HepG2 (cell line): ENCODE data around the gene CTXN1. TPM values are rescaled to one million over a fixed set of nuclear protein-coding genes. Genes with fewer than 3 reads are reported as not detected.

Experiments
- AFF4 ChIP-seq: sonication (generic); formaldehyde crosslinking; IDR thresholded peaks from 2 replicates; pipeline ENCODE4 v1.4.0; 2020; ENCODE audit warnings: missing genetic modification reagents
- ATF7 ChIP-seq, 2 experiments: fragments of 450-650 bp in 1 of 2; sonication (generic) in 1 of 2; formaldehyde crosslinking in 1 of 2; IDR thresholded peaks; 2 replicates each; pipeline versions ENCODE4 v1.4.0 to v1.6.1; 2016 to 2020; ENCODE audit warnings: antibody characterized with exemption in 1 of 2, mild to moderate bottlenecking in 1 of 2, missing genetic modification reagents in 1 of 2
- FOSL1 ChIP-seq: sonication (generic); formaldehyde crosslinking; IDR thresholded peaks from 2 replicates; pipeline ENCODE4 v1.9.0; 2021; ENCODE audit warnings: missing genetic modification reagents, borderline replicate concordance
- KLF15 ChIP-seq: sonication (generic); formaldehyde crosslinking; IDR thresholded peaks from 2 replicates; pipeline ENCODE4 v1.8.1; 2023; ENCODE audit warnings: borderline replicate concordance, mild to moderate bottlenecking, inconsistent platforms, missing genetic modification reagents, mixed read lengths
- KLF6 ChIP-seq: IDR thresholded peaks from 2 replicates; pipeline ENCODE4 v1.8.0; 2016; ENCODE audit warnings: missing biosample characterization, missing genetic modification reagents
- LRRFIP1 ChIP-seq: sonication (generic); formaldehyde crosslinking; conservative IDR thresholded peaks from 2 replicates; pipeline ENCODE4 v1.4.0; 2020; ENCODE audit warnings: missing genetic modification reagents
- PHF8 ChIP-seq: sonication (generic); formaldehyde crosslinking; IDR thresholded peaks from 2 replicates; pipeline ENCODE4 v1.5.0; 2020; ENCODE audit warnings: missing genetic modification reagents
- PRMT3 ChIP-seq: sonication (generic); formaldehyde crosslinking; IDR thresholded peaks from 2 replicates; pipeline ENCODE4 v1.8.1; 2022; ENCODE audit warnings: low read depth, mild to moderate bottlenecking, moderate library complexity, missing genetic modification reagents, borderline replicate concordance
- RBFOX2 ChIP-seq: fragments of 200-400 bp; formaldehyde crosslinking; IDR thresholded peaks from 2 replicates; pipeline ENCODE4 v1.6.1; 2017; ENCODE audit warnings: low read depth, mild to moderate bottlenecking, low read length
- TRAFD1 ChIP-seq: sonication (generic); formaldehyde crosslinking; IDR thresholded peaks from 2 replicates; pipeline ENCODE4 v1.5.1; 2020; ENCODE audit warnings: missing genetic modification reagents, mild to moderate bottlenecking, borderline replicate concordance
- UBTF ChIP-seq: sonication (generic); formaldehyde crosslinking; IDR thresholded peaks from 2 replicates; pipeline ENCODE4 v1.4.0; 2020; ENCODE audit warnings: mild to moderate bottlenecking, missing genetic modification reagents
- ZBTB3 ChIP-seq: sonication (generic); formaldehyde crosslinking; IDR thresholded peaks from 2 replicates; pipeline ENCODE4 v1.4.0; 2020; ENCODE audit warnings: low read depth, mild to moderate bottlenecking, moderate library complexity, missing genetic modification reagents, borderline replicate concordance
- ZMYM2 ChIP-seq: sonication (generic); formaldehyde crosslinking; IDR thresholded peaks from 2 replicates; pipeline ENCODE4 v1.8.0; 2022; ENCODE audit warnings: mild to moderate bottlenecking, missing genetic modification reagents
- ZNF616 ChIP-seq: sonication (generic); formaldehyde crosslinking; IDR thresholded peaks from 2 replicates; pipeline ENCODE4 v1.5.0; 2020; ENCODE audit warnings: low read depth, mild to moderate bottlenecking, missing genetic modification reagents
- ZNF660 ChIP-seq: sonication (generic); formaldehyde crosslinking; IDR thresholded peaks from 2 replicates; pipeline ENCODE4 v1.5.1; 2020; ENCODE audit warnings: mild to moderate bottlenecking, low read depth, missing genetic modification reagents, borderline replicate concordance
- ZNF737 ChIP-seq: sonication (generic); formaldehyde crosslinking; IDR thresholded peaks from 2 replicates; pipeline ENCODE4 v1.5.0; 2020; ENCODE audit warnings: missing genetic modification reagents, mild to moderate bottlenecking, borderline replicate concordance
- ZNF792 ChIP-seq: IDR thresholded peaks from 2 replicates; pipeline ENCODE4 v1.6.1; 2016
- ZSCAN21 ChIP-seq: sonication (generic); formaldehyde crosslinking; IDR thresholded peaks from 2 replicates; pipeline ENCODE4 v1.8.0; 2022; ENCODE audit warnings: mild to moderate bottlenecking, missing genetic modification reagents, moderate library complexity, borderline replicate concordance
- ZSCAN30 ChIP-seq: sonication (generic); formaldehyde crosslinking; IDR thresholded peaks from 2 replicates; pipeline ENCODE4 v1.5.0; 2020; ENCODE audit warnings: mild to moderate bottlenecking, missing genetic modification reagents
- polyA plus RNA-seq, 8 experiments: library from polyadenylated mRNA; depleted of rRNA in 3 of 8; stranded (reverse) in 7 of 8; unstranded in 1 of 8; fragments of >200 nt; fragmentation: Illumina TruSeq in 4 of 8; extraction: Trizol in 4 of 8; gene quantifications; 2 replicates each; pipeline versions ENCODE4 v1.2.1 to v1.2.3, GENCODE V29; 2011 to 2016; ENCODE audit warnings: low read depth in 4 of 8, missing spikeins in 1 of 8, mixed read lengths in 1 of 8; ENCODE audit not compliant: insufficient read depth in 1 of 8
- total RNA-seq, 5 experiments: library from RNA; depleted of rRNA; stranded (reverse); fragments of >200 nt; fragmentation: Illumina TruSeq; extraction: Trizol; gene quantifications; 2 replicates each; pipeline ENCODE4 v1.2.3, GENCODE V29; 2016; ENCODE audit warnings: low read depth in 1 of 5

Gene CTXN1
- total and polyA plus RNA-seq, 2 of the 13 experiments (the other 11 are each of a cell fraction or from before 2014, with no cell fraction given): 0.11 TPM; not detected in 1

- TF ChIP-seq AFF4 (CRISPR knock-in tag): no peak
- TF ChIP-seq PRMT3 (CRISPR knock-in tag): peak; percentile 76
- peak; percentile 74 for TF ChIP-seq ZNF792 (CRISPR knock-in tag)
- TF ChIP-seq ZMYM2 (CRISPR knock-in tag): no peak
- TF ChIP-seq TRAFD1 (CRISPR knock-in tag): no peak
- peak; percentile 17; the same call in 1 of the 2 replicates for TF ChIP-seq UBTF (CRISPR knock-in tag)
- TF ChIP-seq ATF7 (IDR thresholded peaks at IDR 0.05): no peak
- TF ChIP-seq ATF7 (CRISPR knock-in tag; IDR thresholded peaks at IDR 0.05): no peak
- no peak; the same call in 1 of the 2 replicates for TF ChIP-seq KLF15 (CRISPR knock-in tag)
- peak; percentile 92 for TF ChIP-seq ZSCAN21
- no peak for TF ChIP-seq LRRFIP1 (CRISPR knock-in tag)
- no peak for TF ChIP-seq ZNF737 (CRISPR knock-in tag)
- TF ChIP-seq FOSL1: no peak
- TF ChIP-seq ZSCAN30: no peak
- TF ChIP-seq ZBTB3 (CRISPR knock-in tag): no peak
- no peak for TF ChIP-seq ZNF660 (CRISPR knock-in tag)
- no peak for TF ChIP-seq RBFOX2
- TF ChIP-seq PHF8 (CRISPR knock-in tag): no peak
- TF ChIP-seq ZNF616 (CRISPR knock-in tag): peak; percentile 91
- no peak for TF ChIP-seq KLF6 (CRISPR knock-in tag)
These were observed 624 bp downstream of the CTXN1 start (continued) for GRCh38 chr19:7925171-7925851.
